GM18858 (cell line): ENCODE results near the gene OSBPL5.

ENCODE experiments used
- ATAC-seq: cut with Tn5 transposase; IDR thresholded peaks from one replicate; pipeline ENCODE4 v1.9.1; 2021; ENCODE audit not compliant: unreplicated experiment

The OSBPL5 gene

DNA sequence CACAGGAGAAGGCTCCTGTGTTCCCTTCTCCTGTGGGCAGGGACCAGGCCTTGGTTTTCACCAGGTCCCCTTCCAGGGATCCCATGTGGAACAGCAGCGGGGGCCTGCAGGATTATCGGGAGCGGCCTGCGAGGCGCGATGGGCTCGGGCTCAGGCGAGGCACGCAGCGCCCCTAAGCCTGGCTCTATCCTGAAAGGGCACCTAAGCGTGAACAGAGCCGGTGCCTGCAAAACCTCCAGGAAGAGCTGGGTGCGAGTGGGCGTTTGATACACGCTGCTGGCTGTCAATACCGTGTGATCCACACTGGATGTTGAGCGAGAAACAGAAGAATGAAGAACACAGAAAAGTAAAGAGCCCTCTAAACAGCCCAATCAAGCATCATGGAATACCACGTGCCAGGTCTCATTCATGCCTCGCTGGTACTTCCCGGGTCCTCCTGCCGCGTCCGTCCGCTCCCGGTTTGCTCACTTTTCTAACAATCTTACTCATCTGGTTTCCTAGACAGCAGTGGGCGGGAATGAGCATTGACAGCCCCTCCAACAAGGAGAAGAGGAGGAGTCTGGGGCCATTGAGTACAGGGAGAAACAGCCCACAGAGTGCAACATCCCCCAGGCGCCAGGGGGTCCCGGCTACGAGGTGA is 12.5 kb downstream of the OSBPL5 start:
- ATAC-seq = no peak

DNA sequence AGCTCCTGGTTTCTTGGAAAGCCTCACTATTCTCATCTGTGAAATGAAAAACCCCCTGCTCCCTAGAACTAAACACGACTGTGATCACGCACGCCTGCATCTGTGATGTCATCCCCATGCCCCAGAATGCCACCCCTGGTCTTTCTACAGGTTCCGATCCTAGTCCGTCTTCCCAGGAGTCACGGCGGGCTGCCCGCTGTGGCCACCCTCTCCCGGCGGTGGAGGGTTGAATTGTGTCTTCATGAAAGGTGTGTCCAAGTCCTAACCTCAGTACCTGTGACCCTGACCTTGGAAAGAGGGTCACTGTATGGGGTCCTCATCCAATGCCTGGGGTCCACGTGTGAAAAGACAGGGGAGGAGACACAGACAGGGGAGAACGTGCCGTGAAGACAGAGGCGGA is 14.4 kb downstream of the OSBPL5 start:
- no peak for ATAC-seq

DNA sequence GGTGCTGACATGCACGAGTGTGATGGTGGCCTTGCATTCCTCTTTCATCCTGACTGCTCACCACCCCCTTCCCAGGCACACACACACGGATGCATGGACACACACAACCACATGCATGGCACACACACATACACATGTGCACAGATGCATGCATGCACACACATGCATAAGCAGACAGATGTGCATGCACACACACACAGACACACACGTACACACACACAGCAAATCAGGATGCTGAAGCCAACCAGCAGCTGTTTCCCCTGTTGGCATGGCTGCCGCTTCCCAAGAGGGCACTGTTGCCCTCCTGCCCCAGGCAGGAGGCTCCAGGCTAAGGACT is 15.3 kb downstream of the OSBPL5 start:
- ATAC-seq = no peak

DNA sequence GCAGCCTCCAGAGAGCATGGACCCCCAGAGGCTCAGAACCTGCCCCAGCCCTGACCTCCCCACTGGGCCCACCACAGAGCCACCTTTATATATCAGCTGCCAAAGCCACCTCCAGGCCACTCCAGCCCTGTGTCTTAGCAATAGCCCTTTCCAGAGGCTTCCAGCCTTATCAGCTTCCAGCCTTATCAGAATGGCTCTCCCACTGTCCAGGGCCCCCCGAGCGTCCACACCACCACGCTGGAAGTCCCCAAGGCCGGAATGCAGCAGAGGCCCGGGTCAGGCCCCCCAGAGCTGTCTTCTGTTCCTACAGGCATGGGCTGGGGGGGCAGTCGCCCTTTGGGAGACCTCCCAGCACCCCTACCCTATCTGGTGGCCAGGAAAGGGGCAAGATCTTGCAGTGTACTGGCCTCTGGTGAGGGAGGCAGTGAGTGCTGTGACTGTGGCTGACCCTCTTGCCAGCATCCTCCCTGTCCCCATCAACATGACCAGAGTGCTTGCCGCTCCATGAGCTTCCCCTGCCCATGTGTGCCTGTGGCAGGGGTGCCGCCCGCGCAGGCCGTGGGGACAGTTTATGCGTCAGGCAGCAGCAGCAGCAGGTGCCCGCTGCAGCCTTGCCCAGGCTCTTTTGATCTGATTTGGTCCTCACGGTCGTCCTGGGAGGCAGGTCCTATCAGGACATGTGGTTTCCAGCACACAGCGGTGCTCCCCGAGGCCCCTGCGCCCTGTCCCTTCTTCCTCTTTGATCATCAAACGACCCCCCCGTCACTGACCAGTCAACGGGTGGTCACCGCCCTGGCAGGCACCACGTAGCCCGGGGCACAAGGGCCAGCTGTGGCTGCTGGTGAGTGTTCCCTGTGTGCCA is 15.9 kb downstream of the OSBPL5 start:
- no peak for ATAC-seq

DNA sequence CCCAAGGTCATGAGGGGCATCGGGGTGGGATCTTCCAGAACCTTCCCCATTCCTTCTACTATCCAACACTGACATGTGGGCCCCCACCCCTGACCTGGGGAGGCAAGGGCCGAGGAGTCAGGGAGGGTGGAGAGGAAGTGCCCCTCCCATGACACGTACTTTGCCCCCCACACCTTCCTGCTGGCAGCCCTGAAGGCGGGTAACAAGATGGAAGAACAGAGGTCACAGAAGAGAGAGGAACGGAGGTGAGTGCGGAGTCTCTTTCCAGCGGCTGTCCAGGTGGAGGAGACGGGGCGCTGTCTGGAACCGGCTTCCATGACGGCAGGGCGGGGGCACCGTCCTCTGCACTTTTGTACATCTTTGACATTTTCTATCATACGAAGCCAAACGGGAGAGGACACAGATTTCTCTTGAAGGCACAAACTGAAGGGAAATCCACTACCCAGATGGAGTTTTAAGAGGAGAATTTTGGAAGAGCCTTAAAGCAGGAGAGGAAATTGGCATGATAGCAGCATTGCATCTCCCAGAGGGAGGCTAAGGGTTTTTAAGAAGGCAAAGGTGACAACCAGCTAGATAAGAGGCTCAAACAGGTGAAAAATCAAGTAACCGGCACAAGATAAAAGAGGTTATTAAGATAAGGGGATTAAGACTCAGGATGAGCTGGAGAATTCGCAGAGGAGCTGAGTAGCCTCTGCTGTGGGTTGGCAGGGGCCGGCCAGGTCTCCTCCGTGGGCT is 16.7 kb downstream of the OSBPL5 start:
- no peak for ATAC-seq

DNA sequence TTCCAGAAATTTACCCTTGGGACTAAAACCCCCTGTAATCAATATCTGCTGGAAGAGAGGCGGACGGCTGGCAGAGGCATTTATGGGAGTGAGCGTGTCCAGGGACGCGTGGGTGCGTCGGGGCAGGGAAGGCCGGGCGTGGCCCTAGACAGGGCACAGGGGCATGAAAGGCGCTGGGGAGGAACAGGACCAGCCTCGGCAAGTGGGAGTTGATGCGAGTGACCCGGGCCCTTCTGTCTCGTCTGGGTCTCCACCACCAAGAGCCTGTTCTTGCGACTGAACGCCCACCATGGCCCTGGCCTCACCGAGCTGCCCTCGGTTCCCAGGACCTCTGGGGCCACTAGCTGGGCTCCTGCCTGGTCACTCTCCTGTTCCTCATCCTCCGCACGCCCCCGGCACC is 17.5 kb downstream of the OSBPL5 start:
- ATAC-seq = no peak

DNA sequence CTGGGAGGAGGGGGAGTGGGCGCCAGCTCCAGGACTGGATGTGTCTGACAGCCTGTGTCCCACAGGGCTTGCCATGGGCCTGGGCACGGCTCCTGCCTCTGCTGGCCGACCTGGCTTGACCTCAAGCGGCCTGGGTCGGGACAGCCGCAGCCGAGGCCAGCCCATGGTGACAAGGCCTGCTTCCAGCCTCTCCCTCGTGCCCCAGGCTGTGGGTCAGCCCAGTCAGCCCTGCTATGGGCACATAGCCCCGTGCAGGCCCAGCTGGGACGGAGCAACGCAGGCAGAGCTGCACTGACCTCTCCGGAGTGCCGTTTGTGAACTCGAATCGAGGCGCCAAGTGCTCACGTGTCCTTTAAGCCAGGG is 17.9 kb downstream of the OSBPL5 start:
- no peak for ATAC-seq

DNA sequence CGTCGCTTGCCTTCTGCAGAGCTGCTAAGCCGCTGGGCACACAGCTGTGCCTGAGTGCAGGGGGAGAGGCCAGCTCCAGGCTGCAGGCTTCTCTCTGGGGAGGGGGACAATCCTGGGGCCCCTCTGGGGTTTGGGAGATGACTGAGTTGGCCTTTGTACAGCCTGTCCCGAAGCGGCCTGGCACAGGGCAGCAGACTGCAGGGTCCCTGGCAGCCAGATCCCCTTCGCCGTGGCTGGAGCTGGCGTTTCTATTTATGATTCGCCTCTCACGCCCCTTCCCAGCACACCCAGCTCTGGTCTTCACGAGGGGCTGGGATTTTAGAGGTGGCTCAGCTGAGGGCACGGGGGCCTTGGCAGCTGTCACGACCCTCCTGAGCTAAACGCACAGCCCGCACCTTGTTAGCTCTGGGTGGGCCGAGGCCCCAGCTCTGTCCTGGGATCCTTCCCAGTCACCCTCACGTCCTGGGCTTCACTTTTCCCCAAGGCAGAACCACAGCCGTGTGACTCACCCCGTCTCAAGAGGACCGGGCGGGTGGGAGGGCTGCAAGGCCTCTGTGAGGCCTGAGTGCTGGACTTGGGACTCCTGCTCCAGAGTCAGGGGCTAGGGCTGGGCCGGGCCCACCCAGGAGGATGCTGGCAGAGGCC is 18.4 kb downstream of the OSBPL5 start:
- no peak for ATAC-seq

DNA sequence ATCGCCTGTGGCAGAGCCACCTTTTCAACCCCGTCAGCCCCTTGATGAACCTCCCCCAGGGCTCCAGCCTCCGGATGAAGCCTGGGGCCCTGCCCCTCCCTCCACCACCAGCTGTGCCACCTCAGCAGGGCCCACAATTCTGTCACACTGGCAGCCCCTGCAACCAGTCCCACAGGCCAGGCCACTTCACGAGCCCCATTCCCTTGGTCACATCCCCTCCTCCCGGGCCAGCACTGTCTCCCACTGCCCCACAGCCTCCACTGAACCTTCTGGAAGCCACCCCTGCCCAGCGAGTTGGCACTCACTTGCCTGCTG is 19.9 kb downstream of the OSBPL5 start:
- no peak for ATAC-seq

DNA sequence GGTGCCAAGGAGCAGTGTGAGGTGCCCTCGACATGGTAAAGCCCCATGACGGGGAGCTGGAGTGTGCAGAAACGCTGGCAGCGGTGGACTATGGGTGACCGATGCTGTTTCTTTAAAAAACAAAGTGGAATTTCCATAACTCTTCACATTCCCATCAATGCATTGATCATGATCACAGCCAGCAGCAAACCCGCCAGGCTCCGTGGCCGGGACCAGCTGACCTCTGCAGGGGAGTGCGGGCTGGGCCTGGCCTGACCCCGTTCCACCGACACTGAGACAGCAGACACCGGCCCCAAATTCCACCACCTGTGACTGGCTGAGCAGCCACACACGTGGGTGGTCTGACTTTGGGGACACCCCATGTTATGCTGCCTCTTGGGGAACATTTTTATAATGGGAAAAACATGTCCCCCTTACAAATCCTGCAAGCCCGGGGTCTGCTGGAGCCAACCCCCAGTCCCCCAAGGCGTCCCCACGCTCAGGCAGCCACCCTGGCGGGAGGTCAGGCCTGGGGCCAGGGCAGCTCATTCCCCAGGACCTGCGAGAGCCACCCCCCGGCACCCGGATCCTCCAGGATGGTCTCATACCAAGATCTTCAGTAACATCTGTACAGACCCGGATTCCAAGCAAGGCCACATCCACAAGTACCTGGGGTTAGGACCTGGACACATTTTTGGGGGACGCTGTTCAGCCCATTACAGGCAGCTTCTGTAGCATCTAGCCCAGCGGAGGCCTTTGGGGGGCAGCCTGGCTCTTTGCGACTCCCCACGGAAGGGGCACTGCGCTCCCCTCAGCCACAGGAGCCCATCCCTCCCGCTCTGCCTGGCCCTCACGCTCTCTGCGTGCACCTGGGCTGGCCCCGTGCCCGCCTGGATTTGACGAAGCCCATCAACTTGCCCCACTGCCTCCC is 20.6 kb downstream of the OSBPL5 start:
- ATAC-seq = no peak

DNA sequence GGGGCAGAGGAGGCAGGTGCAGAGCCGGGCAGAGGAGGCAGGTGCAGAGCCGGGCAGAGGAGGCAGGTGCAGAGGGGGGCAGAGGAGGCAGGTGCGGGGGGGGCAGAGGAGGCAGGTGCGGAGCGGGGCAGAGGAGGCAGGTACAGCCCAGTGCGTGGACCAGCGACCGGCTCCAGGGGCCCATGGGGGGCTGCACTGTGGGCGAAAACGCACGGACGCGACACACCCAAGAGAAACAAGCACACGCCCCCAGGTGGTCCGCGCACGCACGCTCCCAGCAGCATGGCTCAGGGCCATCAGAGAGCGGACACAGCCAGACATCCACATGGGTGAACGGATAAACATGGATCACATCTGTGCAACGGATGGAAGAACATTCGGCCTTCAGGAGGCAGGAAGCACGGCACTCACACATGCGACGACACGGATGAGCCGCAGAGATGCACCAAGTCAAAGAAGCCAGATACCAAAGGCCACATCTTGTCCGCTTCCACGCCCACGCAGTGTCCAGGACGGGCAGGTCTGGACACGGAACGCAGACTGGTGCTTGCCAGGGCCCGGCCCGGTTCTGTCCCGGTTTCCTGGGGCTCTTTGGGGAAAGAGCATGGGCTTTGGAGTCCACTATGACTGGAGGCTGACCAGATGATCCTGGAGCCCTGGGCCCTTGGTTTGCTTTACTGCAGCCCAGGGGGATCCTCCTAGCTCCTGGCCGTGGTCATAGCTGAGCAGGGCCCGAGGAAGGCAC is 21.8 kb downstream of the OSBPL5 start:
- ATAC-seq = no peak

DNA sequence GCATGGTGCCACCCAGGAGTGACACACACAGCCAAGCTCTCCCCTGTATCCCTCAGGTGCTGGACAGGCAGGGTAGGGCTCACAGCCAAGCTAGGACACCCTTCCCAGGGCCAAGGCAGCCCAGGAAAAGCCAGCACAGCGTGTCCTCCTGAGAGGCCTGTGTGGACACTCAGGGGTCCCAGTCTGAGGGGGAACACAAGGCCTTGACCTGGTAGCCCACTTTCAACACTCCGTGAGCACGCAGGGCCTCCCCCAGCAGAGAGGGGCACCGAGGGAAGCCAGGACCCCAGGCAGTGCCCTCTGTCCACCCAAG is 24.9 kb downstream of the OSBPL5 start:
- ATAC-seq = no peak

DNA sequence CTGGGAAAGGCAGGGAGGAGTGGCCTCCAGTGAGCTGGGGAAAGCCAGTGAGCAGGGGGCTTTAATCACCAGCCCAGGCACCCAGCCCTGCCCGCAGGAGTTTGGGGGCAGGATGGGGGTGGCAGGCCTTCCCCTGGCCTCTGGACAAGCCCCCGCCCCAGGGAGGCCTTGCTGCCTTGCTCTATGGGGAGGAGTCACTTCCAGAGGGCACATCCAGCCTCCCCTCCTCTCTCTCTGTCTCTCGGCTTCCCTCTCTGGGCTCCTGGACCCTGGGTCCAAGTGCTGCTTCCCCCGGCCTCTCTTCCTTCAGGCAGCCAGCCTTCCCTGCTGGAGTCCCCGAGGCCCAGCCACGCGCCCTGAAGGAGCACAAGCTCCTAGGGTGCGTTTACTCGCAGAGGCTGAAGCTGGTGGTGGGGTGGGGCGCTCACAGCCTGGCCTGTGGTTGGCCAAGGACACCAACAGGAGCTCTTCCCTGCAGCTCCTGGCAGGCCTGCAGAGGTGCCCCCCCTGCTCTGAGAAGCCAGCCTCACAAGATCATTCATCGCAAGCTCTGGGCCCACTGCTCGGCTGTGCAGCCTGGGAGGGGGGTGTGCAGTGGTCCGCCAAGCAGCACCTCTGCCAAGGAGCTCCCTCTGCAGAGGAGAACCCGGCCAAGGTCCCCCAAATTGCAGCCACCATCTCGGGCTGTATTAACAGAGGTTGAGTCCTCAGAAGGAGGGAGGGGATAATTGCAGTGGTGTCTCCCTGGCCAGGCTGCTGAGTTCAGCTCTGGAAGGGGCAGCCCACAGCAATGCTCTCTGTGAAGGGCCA is 25.4 kb downstream of the OSBPL5 start:
- ATAC-seq = no peak

DNA sequence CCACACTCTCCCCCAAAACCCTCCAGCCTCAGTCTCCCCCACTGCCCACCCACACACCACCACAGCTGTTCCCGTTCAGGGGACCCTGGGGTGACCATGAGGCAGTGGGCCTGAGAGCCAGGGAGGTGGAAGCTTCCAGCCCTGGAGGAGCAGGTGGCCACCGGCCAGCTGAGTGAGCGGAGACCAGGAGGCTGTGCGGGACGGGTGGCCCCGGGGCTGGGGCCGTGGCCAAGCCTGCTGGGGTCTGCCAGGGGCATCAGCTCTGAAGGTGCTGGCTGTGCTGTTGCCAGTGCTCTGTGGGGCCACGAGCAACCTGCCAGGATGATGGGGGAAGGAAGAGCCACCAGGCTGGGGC is 26.0 kb downstream of the OSBPL5 start:
- ATAC-seq = no peak

DNA sequence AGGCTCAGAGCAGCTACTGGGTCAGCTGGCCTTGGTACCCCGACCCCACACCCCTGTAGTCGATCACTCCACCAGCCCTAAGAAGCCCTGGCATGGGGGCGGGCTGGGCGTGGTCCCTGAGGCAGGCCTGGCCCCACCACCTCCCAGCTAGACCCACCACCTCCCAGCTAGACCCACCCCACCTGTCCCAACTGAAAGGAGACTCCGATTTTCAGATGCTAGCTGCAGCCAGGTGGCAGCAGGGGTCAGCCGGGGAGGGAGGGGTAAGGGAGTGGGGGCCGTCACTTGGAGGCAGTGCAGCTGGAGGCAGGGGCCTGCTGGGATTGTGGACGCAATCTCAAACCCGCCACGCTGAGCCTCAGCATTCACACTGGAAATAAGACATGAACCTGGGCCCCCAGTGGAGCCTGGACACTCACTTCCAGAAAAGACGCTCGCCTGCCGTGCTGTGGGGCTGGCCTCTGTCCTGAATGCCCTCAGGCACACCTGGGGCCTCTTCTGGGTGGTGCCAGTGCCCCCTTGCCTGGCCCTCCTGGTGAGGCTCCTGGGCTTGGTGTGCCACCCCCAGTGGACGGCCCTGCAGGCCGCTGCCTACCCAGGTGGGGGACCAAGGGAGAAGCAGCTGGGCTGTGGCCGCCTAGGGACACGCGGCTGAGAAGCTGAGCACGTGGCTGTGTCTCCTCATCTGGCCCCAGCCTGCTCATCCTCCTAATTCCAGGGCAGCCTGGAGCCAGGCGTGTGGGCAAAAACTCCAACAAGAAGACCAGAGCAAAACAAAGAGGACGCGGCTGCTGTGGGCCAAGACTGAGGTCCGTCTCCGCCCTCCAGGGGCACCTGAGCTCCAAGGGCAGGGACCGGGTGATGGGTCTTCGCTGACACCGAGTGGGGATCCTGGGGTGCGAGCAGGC is 26.7 kb downstream of the OSBPL5 start:
- no peak for ATAC-seq

DNA sequence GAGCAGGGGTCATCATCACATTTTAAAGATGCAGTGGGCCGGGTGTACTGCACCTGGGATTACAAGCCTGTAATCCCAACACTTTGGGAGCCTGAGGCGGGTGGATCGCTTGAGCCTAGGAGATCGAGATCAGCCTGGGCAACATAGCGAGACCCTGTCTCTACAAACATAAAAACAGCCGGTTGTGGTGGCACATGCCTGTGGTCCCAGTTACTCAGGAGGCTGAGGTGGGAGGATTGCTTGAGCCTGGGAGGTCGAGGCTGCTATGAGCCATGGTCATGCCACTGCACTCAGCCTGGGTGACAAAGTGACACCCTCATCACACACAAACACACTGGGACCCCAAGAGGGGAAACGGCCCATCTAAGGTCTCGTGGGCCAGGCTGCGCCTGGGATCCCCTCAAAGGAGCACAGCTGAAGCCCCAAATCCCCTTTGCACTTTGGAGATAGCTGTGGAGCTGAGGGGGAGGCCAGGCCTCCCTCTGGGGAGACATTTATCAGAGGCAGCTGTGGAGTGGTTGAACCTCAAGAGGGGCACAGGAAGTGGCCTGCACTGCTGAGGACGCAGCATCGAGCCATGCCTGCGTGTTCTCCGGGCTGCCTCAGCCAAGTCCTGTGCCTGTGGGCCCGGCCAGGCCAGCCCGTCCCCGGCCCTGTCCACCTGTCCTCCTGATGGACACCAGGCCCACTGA is 27.5 kb downstream of the OSBPL5 start:
- no peak for ATAC-seq

DNA sequence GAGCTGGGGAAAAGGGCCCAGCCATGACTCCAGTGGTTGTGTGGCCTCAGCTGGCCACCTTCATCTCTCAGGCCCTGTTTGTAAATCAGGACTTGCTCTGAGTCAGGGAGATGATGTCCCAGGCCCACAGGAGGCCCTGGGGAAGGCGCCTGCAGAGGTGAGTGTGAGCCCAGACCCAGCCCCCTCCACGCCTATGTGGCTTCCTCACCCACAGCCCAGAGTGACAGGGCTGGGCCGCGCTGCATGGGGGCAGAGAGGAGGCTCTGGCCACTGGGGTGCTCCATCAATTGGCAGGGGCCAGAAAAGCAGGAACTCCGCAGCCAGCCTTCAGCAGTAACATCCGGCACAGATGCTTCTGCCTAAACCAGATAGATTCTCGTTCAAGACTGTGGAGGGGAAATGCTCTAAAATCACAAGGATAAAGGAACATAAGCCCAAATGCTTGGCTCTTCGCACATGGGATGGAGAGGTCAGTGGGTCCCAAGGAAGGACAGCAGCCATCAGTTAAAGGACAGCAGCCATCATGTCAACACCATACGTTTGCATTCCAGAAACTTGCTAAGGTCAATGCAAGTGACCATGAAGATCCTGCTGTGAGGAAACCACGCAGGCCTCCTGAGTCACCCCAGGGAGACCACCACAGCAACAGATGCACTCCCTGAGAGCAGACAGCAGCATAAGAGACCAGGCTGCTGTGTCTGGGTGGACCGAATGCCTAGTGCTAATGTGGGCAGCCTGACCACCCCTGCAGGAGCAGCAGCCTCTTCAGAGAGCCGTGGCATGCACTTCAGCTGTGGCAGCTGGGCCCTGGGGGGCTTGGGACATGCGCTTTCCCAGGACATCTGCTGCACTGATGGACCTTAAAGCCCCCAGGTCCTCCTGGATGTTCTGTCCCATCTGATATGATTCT is 28.3 kb downstream of the OSBPL5 start:
- ATAC-seq = no peak
